ENCODE data around the gene BHMT.

The BHMT gene, protein sequence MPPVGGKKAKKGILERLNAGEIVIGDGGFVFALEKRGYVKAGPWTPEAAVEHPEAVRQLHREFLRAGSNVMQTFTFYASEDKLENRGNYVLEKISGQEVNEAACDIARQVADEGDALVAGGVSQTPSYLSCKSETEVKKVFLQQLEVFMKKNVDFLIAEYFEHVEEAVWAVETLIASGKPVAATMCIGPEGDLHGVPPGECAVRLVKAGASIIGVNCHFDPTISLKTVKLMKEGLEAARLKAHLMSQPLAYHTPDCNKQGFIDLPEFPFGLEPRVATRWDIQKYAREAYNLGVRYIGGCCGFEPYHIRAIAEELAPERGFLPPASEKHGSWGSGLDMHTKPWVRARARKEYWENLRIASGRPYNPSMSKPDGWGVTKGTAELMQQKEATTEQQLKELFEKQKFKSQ

DNA sequence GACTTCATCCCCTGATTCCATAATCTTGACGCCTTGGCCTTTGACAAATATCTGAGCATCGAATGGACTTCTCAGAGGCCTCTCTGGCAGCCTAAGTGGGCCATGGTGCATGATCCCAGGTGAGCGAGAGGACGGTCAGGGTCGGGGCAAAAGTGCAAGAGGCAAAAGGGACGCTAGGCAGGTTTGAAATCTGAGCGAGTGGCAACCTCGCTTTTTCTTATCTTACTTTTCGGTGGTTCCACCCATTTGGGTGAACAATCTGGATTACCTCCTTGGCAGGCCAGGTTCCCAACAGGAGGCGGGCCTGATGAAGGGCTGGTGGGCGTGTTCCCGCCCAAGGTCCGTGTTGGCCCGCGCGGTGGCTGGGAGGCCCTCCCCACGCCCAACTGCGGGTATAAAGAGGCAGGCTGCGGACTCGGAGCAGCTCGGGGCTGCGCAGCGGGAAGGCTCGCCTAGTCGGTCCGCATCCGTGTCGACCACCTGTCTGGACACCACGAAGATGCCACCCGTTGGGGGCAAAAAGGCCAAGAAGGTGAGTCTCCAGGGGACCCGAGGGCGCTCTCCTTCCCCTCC is at the start of gene BHMT:
Gene BHMT (plus strand): TSS at position 423 of the 573 bp plus-strand sequence. CDS start 77 bp downstream, at position 500.
- POLR2A ChIA-PET: no interaction called here
- no peak for DNase-seq (ENCODE audit: extremely low spot score)
- CTCF ChIA-PET: no interaction called here
- no peak for TF ChIP-seq TARDBP (IDR thresholded peaks at IDR 0.05)
- TF ChIP-seq, protein P1, sequence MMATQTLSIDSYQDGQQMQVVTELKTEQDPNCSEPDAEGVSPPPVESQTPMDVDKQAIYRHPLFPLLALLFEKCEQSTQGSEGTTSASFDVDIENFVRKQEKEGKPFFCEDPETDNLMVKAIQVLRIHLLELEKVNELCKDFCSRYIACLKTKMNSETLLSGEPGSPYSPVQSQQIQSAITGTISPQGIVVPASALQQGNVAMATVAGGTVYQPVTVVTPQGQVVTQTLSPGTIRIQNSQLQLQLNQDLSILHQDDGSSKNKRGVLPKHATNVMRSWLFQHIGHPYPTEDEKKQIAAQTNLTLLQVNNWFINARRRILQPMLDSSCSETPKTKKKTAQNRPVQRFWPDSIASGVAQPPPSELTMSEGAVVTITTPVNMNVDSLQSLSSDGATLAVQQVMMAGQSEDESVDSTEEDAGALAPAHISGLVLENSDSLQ (IDR thresholded peaks at IDR 0.05): no peak
- no peak for TF ChIP-seq FOXK2 (IDR thresholded peaks at IDR 0.05)
- TF ChIP-seq ZNF384 (IDR thresholded peaks at IDR 0.05): no peak
- no peak for TF ChIP-seq L3MBTL2 (conservative IDR thresholded peaks at IDR 0.05)
- no peak for TF ChIP-seq SUZ12 (IDR thresholded peaks at IDR 0.05)
- no peak for TF ChIP-seq SP1 (IDR thresholded peaks at IDR 0.05)
- TF ChIP-seq NFRKB (IDR thresholded peaks at IDR 0.05): no peak

DNA sequence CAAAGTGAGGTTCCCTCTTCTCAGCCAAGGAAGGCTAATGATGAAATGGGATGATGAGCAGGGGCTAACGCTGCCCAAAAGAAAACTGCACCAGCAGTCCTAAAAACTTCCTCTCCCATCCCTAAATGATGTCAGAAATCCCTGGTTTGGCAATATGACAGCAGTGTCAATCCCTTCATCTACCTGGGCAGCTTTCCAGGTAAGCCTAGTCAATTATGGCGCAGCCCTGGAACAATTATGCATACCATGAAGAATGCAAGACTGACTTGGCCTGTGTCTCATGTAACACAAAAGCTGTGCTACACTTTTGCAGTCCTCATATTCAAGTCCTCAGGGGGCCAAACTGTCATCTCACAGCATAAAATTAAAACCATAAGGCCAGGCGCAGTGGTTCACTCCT is 49.2 kb upstream of the BHMT start:
- no peak for DNase-seq (ENCODE audit: extremely low spot score)
- POLR2A ChIA-PET: no interaction called here
- TF ChIP-seq NFRKB (IDR thresholded peaks at IDR 0.05) (no peak), ZNF384 (IDR thresholded peaks at IDR 0.05) (no peak), FOXM1 (IDR thresholded peaks at IDR 0.05; ENCODE audit: borderline replicate concordance) (no peak), L3MBTL2 (conservative IDR thresholded peaks at IDR 0.05) (no peak), HDGF (IDR thresholded peaks at IDR 0.05; ENCODE audit: borderline replicate concordance) (no peak), ARNT (IDR thresholded peaks at IDR 0.05) (no peak), ELF4 (IDR thresholded peaks at IDR 0.05) (no peak)
- CTCF ChIA-PET: interaction anchor here (0.6 to 1.4 kb wide), 2 partner anchors 37 to 99 kb away, joined by 3 to 6 read pairs; no protein-coding TSS in a partner anchor

DNA sequence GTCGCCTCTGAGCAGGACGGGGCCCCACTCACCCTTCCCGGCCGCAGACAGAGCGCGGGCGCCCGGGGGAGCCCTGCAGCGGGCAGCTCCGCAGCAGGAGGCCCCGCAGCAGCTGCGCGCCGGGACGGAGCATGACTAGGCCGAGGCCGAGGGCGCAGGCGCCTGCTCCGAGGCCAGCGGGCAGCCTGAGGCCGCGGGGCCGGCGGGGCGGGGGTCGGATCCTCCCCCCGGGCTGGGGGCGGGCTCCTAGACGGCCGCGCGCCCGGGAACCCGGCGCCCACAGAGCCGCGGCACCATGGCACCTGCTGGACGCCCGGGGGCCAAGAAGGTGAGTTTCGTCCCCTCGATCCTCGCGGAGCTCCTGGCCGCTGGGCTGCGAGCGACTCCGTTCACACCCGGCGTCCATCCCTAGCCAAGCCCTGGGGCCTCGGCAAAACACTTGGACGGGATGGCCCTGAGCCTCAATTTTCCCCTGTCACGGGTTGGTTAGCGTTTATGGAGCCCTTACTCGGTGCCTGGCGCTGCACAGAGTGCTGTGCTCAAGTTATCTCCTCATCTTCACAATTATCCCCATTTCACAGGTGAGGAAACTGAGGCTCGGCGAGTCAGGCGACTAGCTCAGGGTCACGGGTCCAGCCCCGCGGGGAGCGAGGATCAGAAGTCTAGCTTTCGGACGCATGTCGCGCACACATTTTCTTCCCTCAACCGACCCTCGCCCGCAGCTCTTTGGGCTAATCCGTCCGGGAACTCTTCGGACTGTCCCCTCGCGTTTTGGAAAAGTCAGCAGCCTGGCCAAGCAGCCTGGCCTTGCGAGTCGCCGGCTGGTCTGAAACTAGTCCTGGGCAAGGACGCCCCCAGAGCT is 41.9 kb upstream of the BHMT start, which contains the start of the genes BHMT2 and DMGDH:
Gene BHMT2 (plus strand): TSS at position 280 of the 862 bp plus-strand sequence. CDS start 16 bp downstream, at position 296.
Gene DMGDH (minus strand): TSS at position 187 of the 862 bp plus-strand sequence. CDS start 54 bp downstream, at position 133.
- no peak for DNase-seq (ENCODE audit: extremely low spot score)
- ChIA-PET POLR2A (no interaction called here), CTCF (no interaction called here)
- TF ChIP-seq CTBP1 (IDR thresholded peaks at IDR 0.05; ENCODE audit: borderline replicate concordance): no peak
- no peak for TF ChIP-seq HDGF (IDR thresholded peaks at IDR 0.05; ENCODE audit: borderline replicate concordance)
- no peak for TF ChIP-seq LEF1 (IDR thresholded peaks at IDR 0.05; ENCODE audit: borderline replicate concordance)
- no peak for TF ChIP-seq NFRKB (IDR thresholded peaks at IDR 0.05)
- no peak for TF ChIP-seq FOXM1 (IDR thresholded peaks at IDR 0.05; ENCODE audit: borderline replicate concordance)
- TF ChIP-seq BHLHE40 (IDR thresholded peaks at IDR 0.05; ENCODE audit: borderline replicate concordance): no peak
- TF ChIP-seq FOXA1 (IDR thresholded peaks at IDR 0.05): no peak
- no peak for TF ChIP-seq L3MBTL2 (conservative IDR thresholded peaks at IDR 0.05)
- TF ChIP-seq ZNF384 (IDR thresholded peaks at IDR 0.05): no peak
- TF ChIP-seq ELF4 (IDR thresholded peaks at IDR 0.05): no peak
- no peak for TF ChIP-seq SUZ12 (IDR thresholded peaks at IDR 0.05)
- TF ChIP-seq FOXK2 (IDR thresholded peaks at IDR 0.05): no peak
- TF ChIP-seq SP1 (IDR thresholded peaks at IDR 0.05): no peak
- TF ChIP-seq, protein P1 (IDR thresholded peaks at IDR 0.05): no peak
- no peak for TF ChIP-seq ARNT (IDR thresholded peaks at IDR 0.05)
- TF ChIP-seq TARDBP (IDR thresholded peaks at IDR 0.05): no peak

DNA sequence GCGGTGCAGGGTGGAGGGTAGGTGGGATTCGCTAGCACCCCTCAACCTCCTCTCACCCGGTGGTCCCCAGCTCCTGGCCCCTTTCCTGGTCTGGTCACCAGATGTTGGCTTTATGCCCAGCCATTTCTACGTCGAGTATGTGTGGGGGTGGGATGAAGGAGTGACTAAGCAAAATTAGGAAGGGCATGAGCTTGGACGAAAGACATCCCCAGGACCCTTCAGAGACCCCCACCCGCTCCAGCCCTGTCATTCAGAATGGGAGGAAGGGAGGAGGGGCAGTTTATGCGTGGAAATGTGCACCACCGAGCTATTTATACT is 41.3 kb upstream of the BHMT start:
- POLR2A ChIA-PET: no interaction called here
- no peak for TF ChIP-seq ARNT (IDR thresholded peaks at IDR 0.05)
- TF ChIP-seq BHLHE40 (IDR thresholded peaks at IDR 0.05; ENCODE audit: borderline replicate concordance): no peak
- TF ChIP-seq FOXA1 (IDR thresholded peaks at IDR 0.05): no peak
- TF ChIP-seq LEF1 (IDR thresholded peaks at IDR 0.05; ENCODE audit: borderline replicate concordance): no peak
- no peak for TF ChIP-seq SUZ12 (IDR thresholded peaks at IDR 0.05)
- TF ChIP-seq SP1 (IDR thresholded peaks at IDR 0.05): no peak
- no peak for TF ChIP-seq L3MBTL2 (conservative IDR thresholded peaks at IDR 0.05)
- no peak for TF ChIP-seq CTBP1 (IDR thresholded peaks at IDR 0.05; ENCODE audit: borderline replicate concordance)
- TF ChIP-seq, protein P1 (IDR thresholded peaks at IDR 0.05): no peak
- DNase-seq (ENCODE audit: extremely low spot score): no peak
- CTCF ChIA-PET: no interaction called here

DNA sequence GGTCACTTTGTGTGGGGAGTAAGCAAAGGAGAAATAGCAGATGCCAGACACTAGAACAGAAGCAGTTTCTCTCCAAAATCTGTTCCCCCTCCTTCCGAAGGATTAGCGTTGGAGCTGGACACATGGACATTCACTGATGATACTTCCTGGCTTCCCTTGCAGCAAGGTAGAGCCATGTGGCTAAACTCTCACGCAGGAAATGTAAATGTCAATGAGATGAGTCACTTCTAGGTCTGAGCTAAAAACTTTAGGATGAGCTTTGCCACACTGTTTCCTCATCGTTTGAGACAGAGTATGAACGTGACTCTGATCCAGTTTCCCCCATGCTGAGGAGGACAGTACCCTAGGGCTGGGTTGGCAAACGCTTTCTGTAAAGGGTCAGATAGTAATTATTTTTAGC is 37.0 kb upstream of the BHMT start:
- POLR2A ChIA-PET: no interaction called here
- DNase-seq (ENCODE audit: extremely low spot score): no peak
- no peak for TF ChIP-seq FOXK2 (IDR thresholded peaks at IDR 0.05)
- no peak for TF ChIP-seq LEF1 (IDR thresholded peaks at IDR 0.05; ENCODE audit: borderline replicate concordance)
- TF ChIP-seq CTBP1 (IDR thresholded peaks at IDR 0.05; ENCODE audit: borderline replicate concordance): no peak
- CTCF ChIA-PET: interaction anchor here (0.7 kb wide), 1 partner anchor 870 kb away, joined by 3 read pairs; no protein-coding TSS in a partner anchor

Data from HEK293T (cell line).